ENCODE data around the gene PCDHGA2.
"Not testable (repeated sequence)": the region's sequence is repeated elsewhere in the genome, so short reads cannot be mapped to it uniquely, and the experiment has no call there.

Gene PCDHGA2

DNA sequence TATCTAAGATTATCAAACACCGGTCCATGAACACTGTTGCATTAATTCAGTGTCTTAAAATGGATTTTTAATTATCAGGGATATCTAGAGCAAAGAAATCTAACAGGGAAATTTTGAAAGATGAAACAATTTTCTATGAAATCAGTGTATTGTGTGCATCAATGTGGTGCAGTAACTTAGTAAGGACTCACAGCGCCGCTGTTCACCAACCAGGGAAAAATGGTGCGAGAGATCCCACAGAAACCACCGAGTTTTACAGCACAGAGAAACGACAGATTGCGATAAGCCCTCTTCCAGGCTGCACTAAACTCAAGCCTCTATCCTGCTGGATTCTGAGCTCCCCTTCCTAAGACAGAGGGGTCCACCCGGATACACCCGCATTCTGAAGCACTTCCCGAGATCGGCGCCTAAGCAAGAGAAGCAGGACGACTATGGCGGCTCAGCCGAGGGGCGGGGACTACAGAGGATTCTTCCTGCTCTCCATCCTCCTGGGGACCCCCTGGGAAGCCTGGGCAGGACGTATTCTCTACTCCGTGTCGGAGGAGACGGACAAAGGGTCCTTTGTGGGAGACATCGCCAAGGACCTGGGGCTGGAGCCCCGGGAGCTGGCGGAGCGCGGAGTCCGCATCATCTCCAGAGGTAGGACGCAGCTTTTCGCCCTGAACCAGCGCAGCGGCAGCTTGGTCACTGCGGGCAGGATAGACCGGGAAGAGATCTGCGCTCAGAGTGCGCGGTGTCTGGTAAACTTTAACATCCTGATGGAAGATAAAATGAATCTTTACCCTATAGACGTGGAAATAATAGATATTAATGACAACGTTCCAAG is 44.1 kb downstream of the PCDHGA2 start, which contains the start of gene PCDHGA7:
Gene PCDHGA7, plus strand, starts transcription at position 274 of the 826 bp plus-strand sequence. Its CDS starts 158 bp downstream, at position 432.
- DNase-seq (ENCODE audit: low read depth) = no peak

DNA sequence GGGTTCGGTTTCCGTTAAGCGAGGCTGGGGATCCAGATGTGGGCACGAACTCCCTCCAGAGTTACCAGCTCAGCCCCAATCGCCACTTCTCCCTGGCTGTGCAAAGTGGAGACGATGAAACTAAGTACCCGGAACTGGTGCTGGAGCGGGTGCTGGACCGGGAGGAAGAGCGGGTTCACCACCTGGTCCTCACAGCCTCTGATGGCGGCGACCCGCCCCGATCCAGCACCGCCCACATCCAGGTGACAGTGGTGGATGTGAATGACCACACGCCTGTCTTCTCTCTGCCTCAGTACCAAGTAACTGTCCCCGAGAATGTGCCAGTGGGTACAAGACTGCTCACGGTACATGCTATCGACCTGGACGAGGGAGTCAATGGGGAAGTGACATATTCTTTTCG is 44.8 kb downstream of the PCDHGA2 start:
- no peak for DNase-seq (ENCODE audit: low read depth)

- DNase-seq (ENCODE audit: low read depth) = no peak
Observed at GRCh38 chr5:141384471-141385267, 46.1 kb downstream of the PCDHGA2 start.

DNA sequence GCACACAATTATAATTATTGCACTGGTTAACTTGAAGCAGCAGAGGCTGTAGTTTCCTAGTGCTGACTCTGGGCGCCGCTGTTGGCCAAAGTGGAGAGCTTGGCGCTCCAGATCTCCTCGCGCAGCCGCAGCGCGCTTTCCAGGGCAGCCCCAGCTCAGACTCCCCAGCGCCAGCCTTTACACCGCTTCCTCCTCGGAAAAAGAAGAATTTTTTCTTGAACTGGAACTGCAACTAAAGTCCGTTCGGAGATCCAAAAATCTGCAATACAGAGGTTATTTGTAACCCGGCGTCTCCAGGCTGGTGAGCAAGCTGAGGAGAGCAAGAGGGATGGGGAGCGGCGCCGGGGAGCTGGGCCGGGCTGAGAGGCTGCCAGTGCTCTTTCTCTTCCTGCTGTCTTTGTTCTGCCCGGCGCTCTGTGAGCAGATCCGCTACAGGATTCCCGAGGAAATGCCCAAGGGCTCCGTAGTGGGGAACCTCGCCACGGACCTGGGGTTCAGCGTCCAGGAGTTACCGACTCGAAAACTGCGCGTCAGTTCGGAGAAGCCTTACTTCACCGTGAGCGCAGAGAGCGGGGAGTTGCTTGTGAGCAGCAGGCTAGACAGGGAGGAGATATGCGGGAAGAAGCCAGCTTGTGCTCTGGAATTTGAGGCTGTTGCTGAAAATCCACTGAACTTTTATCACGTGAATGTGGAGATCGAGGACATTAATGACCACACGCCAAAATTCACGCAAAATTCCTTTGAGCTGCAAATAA is 49.2 kb downstream of the PCDHGA2 start, which contains the start of gene PCDHGB4:
Gene PCDHGB4, plus strand, starts transcription at position 142 of the 755 bp plus-strand sequence. Its CDS starts 187 bp downstream, at position 329.
- DNase-seq (ENCODE audit: low read depth) = not testable (repeated sequence)

DNA sequence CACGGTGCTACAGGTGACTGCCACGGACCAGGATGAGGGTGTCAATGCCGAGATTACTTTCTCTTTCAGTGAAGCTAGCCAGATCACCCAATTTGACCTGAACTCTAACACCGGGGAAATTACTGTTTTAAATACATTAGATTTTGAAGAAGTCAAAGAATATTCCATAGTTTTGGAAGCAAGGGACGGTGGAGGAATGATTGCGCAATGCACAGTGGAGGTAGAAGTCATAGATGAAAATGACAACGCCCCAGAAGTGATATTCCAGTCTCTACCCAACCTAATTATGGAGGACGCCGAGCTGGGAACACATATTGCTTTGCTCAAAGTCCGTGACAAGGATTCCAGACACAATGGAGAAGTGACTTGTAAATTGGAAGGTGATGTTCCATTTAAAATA is 50.1 kb downstream of the PCDHGA2 start:
- no peak for DNase-seq (ENCODE audit: low read depth)

GRCh38 chr5:141389153-141390042 is 50.8 kb downstream of the PCDHGA2 start:
- DNase-seq (ENCODE audit: low read depth) = no peak

DNA sequence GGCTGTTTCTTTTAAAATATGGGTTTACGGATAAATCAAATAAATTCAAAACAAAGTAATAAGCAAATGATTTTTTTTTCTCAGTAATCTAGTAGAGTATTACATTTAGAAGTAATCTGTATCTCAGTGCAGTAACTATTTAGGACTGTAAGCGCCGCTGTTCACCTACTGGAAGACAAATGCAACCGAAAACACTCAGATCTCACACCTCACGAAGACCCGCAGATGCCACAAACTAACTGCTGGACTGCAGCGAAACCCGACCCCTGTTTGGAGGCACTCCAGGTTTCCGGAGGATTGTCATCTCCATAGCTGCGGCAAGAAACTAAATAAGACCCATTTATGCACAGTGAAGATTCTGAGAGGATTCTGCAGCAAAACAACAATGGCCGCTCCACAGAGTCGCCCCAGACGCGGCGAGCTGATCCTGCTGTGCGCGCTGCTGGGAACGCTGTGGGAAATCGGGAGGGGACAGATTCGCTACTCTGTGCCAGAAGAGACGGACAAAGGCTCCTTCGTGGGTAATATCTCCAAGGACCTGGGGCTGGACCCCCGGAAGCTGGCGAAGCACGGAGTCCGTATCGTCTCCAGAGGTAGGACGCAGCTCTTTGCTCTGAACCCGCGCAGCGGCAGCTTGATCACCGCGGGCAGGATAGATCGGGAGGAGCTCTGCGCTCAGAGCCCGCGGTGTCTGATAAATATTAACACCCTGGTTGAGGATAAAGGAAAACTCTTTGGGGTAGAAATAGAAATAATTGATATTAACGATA is 54.1 kb downstream of the PCDHGA2 start, which contains the start of gene PCDHGA8:
Gene PCDHGA8, plus strand, starts transcription at position 205 of the 770 bp plus-strand sequence. Its CDS starts 181 bp downstream, at position 386.
- no peak for DNase-seq (ENCODE audit: low read depth)
